Endothelial cell of umbilical vein (primary cell): ENCODE results near the gene IL1R2. TPM values are rescaled to one million over a fixed set of nuclear protein-coding genes. Genes with fewer than 3 reads are reported as not detected.

Experiments
- BruUV-seq: library from RNA; stranded (reverse); fragments of 400-500 nt; replicated peaks from 2 replicates; lab custom pipeline; 2021; lab: Mats Ljungman, UMichigan
- CTCF ChIA-PET: fragments of 300-600, 350-600 bp; sonication (Branson Sonifier 250); formaldehyde crosslinking; loops from one replicate; lab custom pipeline; 2021; ENCODE audit warnings: antibody characterized with exemption, inconsistent platforms; lab: Charles Lee
- POLR2A ChIA-PET: fragments of 300-600, 350-600 bp; sonication (Branson Sonifier 250); formaldehyde crosslinking; loops from one replicate; lab custom pipeline; 2021; ENCODE audit warnings: antibody characterized with exemption, inconsistent platforms; lab: Charles Lee
- DNase-seq: peaks from one replicate; pipeline ENCODE4 v3.0.0-alpha.2; 2011; ENCODE audit warnings: low read depth, low spot score
- FAIRE-seq: peaks from 2 replicates; lab custom pipeline; 2011; peaks lifted over from hg19 to GRCh38; lab: Jason Lieb, UNC
- H2AFZ ChIP-seq: 2 replicates; pipeline ENCODE4 v1.6.0; 2012; ENCODE audit warnings: low read depth, low read length, control low read depth, inconsistent platforms
- H3K27ac ChIP-seq: 2 replicates; pipeline ENCODE4 v1.5.1; 2011; ENCODE audit warnings: low read depth, mild to moderate bottlenecking, control low read depth, low read length, moderate library complexity; ENCODE audit not compliant: insufficient read depth
- H3K27me3 ChIP-seq, 2 experiments: 2 replicates each; pipeline versions ENCODE4 v1.6.0 to v1.6.1; 2011; ENCODE audit warnings: low read length in 2 of 2, mixed read lengths in 1 of 2; ENCODE audit not compliant: control insufficient read depth in 2 of 2, insufficient read depth in 2 of 2
- H3K36me3 ChIP-seq, 2 experiments: 2 replicates in 1 of 2; 3 replicates in 1 of 2; pipeline ENCODE4 v1.5.1; 2011; ENCODE audit warnings: low read length in 2 of 2, mild to moderate bottlenecking in 1 of 2, moderate library complexity in 1 of 2; ENCODE audit not compliant: control insufficient read depth in 2 of 2, insufficient read depth in 2 of 2; ENCODE audit errors: extremely low read depth in 1 of 2
- H3K4me1 ChIP-seq: 3 replicates; pipeline ENCODE4 v1.5.1; 2011; ENCODE audit warnings: mild to moderate bottlenecking, low read length; ENCODE audit not compliant: control insufficient read depth, insufficient read depth; ENCODE audit errors: extremely low read depth
- H3K4me2 ChIP-seq: 2 replicates; pipeline ENCODE4 v1.6.1; 2011; ENCODE audit warnings: low read length, control low read depth, mixed read lengths; ENCODE audit not compliant: insufficient read depth
- H3K4me3 ChIP-seq, 3 experiments: fragments of 200-600 bp in 1 of 3; sonication (generic), shearing (Covaris generic) in 1 of 3; replicated peaks in 1 of 3; 2 replicates each; pipeline ENCODE4 v1.5.1; 2011 to 2016; ENCODE audit warnings: control low read depth in 3 of 3, low read length in 3 of 3, mild to moderate bottlenecking in 2 of 3, inconsistent platforms in 1 of 3, low read depth in 1 of 3, moderate library complexity in 1 of 3; ENCODE audit not compliant: insufficient read depth in 1 of 3
- H3K79me2 ChIP-seq: 2 replicates; pipeline ENCODE4 v1.6.0; 2012; ENCODE audit warnings: low read length, inconsistent platforms; ENCODE audit not compliant: control insufficient read depth, insufficient read depth
- H3K9ac ChIP-seq: replicated peaks from 2 replicates; pipeline ENCODE3; 2011; ENCODE audit warnings: low read length, control low read depth; ENCODE audit not compliant: insufficient read depth; ENCODE audit errors: extremely low read depth
- H3K9me1 ChIP-seq: replicated peaks from 3 replicates; pipeline ENCODE4 v1.6.0; 2011; ENCODE audit warnings: mild to moderate bottlenecking, low read length; ENCODE audit not compliant: control insufficient read depth, insufficient read depth; ENCODE audit errors: extremely low read depth
- H3K9me3 ChIP-seq: replicated peaks from 2 replicates; pipeline ENCODE4 v1.5.1; 2012; ENCODE audit warnings: low read length, inconsistent platforms; ENCODE audit not compliant: control insufficient read depth, insufficient read depth
- H4K20me1 ChIP-seq: replicated peaks from 2 replicates; pipeline ENCODE3; 2011; ENCODE audit warnings: mild to moderate bottlenecking, low read length; ENCODE audit not compliant: control insufficient read depth, insufficient read depth; ENCODE audit errors: extremely low read depth
- CTCF ChIP-seq, 2 donors: IDR thresholded peaks; 1 replicate in 1 of 2; 2 replicates in 1 of 2; pipeline ENCODE4 v1.5.1; 2011; ENCODE audit warnings: low read length in 2 of 2, mild to moderate bottlenecking in 2 of 2, moderate library complexity in 2 of 2, control low read depth in 1 of 2, inconsistent platforms in 1 of 2, low read depth in 1 of 2; ENCODE audit not compliant: insufficient read depth in 1 of 2; ENCODE audit errors: extremely low read depth in 1 of 2
- EZH2 ChIP-seq: IDR thresholded peaks from 2 replicates; pipeline ENCODE4 v1.6.1; 2012; ENCODE audit warnings: borderline replicate concordance, low read depth, mild to moderate bottlenecking, moderate library complexity, low read length, inconsistent platforms; ENCODE audit not compliant: severe bottlenecking
- FOS ChIP-seq: IDR thresholded peaks from 2 replicates; pipeline ENCODE4 v1.6.1; 2011; ENCODE audit warnings: mild to moderate bottlenecking, low read length, moderate library complexity, borderline replicate concordance; ENCODE audit not compliant: insufficient read depth
- GATA2 ChIP-seq: IDR thresholded peaks from 2 replicates; pipeline ENCODE4 v1.7.0; 2011; ENCODE audit warnings: low read depth, mild to moderate bottlenecking, moderate library complexity, mixed read lengths, low read length; ENCODE audit not compliant: insufficient read length, insufficient read depth
- MAX ChIP-seq: IDR thresholded peaks from 2 replicates; pipeline ENCODE4 v1.6.1; 2011; ENCODE audit not compliant: insufficient read depth, insufficient read length
- MYC ChIP-seq: IDR thresholded peaks from one replicate; pipeline ENCODE4 v1.6.1; 2011; ENCODE audit warnings: mild to moderate bottlenecking, low read depth, low read length
- POLR2AphosphoS5 ChIP-seq: IDR thresholded peaks from 2 replicates; pipeline ENCODE4 v1.6.1; 2012; ENCODE audit warnings: low read depth, mild to moderate bottlenecking, control low read depth, low read length, moderate library complexity; ENCODE audit not compliant: insufficient read depth
- dilution Hi-C: fragments of 300-500 bp; cut with MboI; formaldehyde crosslinking; loops from one replicate; pipeline ENCODE4 v1.15.0; 2019; ENCODE audit warnings: low sequenced_read_pairs; ENCODE audit not compliant: extremely low pct_ligation_motif_present
- intact Hi-C: fragments of 100-400 bp; cut with micrococcal nuclease; formaldehyde crosslinking; loops from one replicate; pipeline ENCODE4 v1.10.0; 2022
- polyA plus RNA-seq, 4 experiments: library from polyadenylated mRNA; depleted of rRNA in 3 of 4; stranded (reverse) in 3 of 4; unstranded in 1 of 4; fragments of >200 nt; gene quantifications; 2 replicates each; pipeline versions ENCODE4 v1.2.1 to v1.2.3, GENCODE V29; 2011 to 2012; ENCODE audit warnings: missing spikeins in 1 of 4
- total RNA-seq: library from RNA; stranded (reverse); gene quantifications from 2 replicates; pipeline ENCODE4 v1.2.3, GENCODE V29; 2021

Gene IL1R2
- total and polyA plus RNA-seq, 2 donors (not counting 3 experiments of a cell fraction or from before 2014, with no cell fraction given), result not detected

GRCh38 chr2:102058293-102058833 is 66.6 kb downstream of the IL1R2 start:
- Histone ChIP-seq H2AFZ (no peak overlapping the region), H3K4me1 (peaks cover 1% of the 10 kb centered on the region), H3K27me3 (no peaks in the 10 kb centered on the region), H3K79me2 (no peaks in the 10 kb centered on the region), H3K36me3 (no peaks in the 10 kb centered on the region), H3K27ac (no peak overlapping the region), H4K20me1 (no peaks in the 10 kb centered on the region), H3K9me3 (no peaks in the 10 kb centered on the region), H3K9me1 (no peaks in the 10 kb centered on the region), H3K4me3 (no peak overlapping the region), H3K4me2 (no peak overlapping the region), H3K9ac (no peak overlapping the region)
- intact Hi-C loops, result no loop called here
- BruUV-seq, result no TSS peak
- CTCF ChIA-PET, result no interaction called here
- no peak for DNase-seq
- TF ChIP-seq POLR2AphosphoS5 (no peak), EZH2 (no peak), MYC (no peak), MAX (no peak)
- POLR2A ChIA-PET, result no interaction called here
- dilution Hi-C loops, result no loop called here
- no peak for FAIRE-seq

- POLR2A ChIA-PET, result no interaction called here
Measured at GRCh38 chr2:102059151-102059550, 67.4 kb downstream of the IL1R2 start.

More at GRCh38 chr2:102059151-102059550, 67.4 kb downstream of the IL1R2 start:
- H3K9me1 ChIP-seq, result no peaks in the 10 kb centered on the region
- no peak overlapping the region for H3K4me3 ChIP-seq
- no TSS peak for BruUV-seq
- no peak for TF ChIP-seq FOS
- no peak for TF ChIP-seq POLR2AphosphoS5
- no peak for TF ChIP-seq MYC
- TF ChIP-seq EZH2, result no peak
- TF ChIP-seq CTCF (IDR thresholded peaks at IDR 0.05; ENCODE audit: extremely low read depth in 1 of 2, insufficient read depth in 1 of 2, low read depth in 1 of 2, low read length in 2 of 2), result no peak
- TF ChIP-seq GATA2, result no peak
- TF ChIP-seq MAX, result no peak
- peaks cover 9% of the 10 kb centered on the region for H3K4me1 ChIP-seq
- no peak for DNase-seq
- H3K9me3 ChIP-seq, result no peaks in the 10 kb centered on the region
- dilution Hi-C loops, result no loop called here
- no peak overlapping the region for H3K9ac ChIP-seq
- no peaks in the 10 kb centered on the region for H3K79me2 ChIP-seq
- FAIRE-seq, result no peak
- no peaks in the 10 kb centered on the region for H4K20me1 ChIP-seq
- H3K27ac ChIP-seq, result no peak overlapping the region
- H3K36me3 ChIP-seq, result no peaks in the 10 kb centered on the region
- H2AFZ ChIP-seq, result no peak overlapping the region
- H3K4me2 ChIP-seq, result no peak overlapping the region
- CTCF ChIA-PET, result no interaction called here
- no peaks in the 10 kb centered on the region for H3K27me3 ChIP-seq
- intact Hi-C loops, result no loop called here
